ENCODE data around the gene SLC35G3. TPM values are rescaled to one million over a fixed set of nuclear protein-coding genes. Genes with fewer than 3 reads are reported as not detected.
"Not testable (repeated sequence)": the region's sequence is repeated elsewhere in the genome, so short reads cannot be mapped to it uniquely, and the experiment has no call there.

SLC35G3 gene
- total RNA-seq, 4 donors from 2014 or later = not detected

DNA sequence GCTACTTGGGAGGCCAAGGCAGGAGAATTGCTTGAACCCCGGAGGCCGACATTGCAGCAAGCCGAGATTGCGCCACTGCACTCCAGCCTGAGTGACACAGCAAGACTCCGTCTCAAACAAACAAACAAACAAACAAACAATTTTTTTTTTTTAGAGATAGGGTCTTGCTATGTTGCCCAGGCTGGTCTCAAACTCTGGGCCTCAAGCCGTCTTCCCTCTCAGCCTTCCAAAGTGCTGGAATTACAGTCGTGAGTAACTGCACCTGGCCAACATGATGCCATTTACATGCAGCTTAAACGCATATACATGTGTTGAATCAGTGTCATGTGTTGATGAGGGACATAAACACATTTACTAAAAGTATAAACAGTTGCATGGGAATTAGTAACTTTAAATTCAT is 46.7 kb upstream of the SLC35G3 start:
- Histone ChIP-seq H3K9me3 (no peaks in the 10 kb centered on the region), H3K4me3 (peak overlapping the region in 2 of 4 donors; percentile 69 to 84), H3K4me1 (peaks cover 0 to 20% (median 3%) of the 10 kb centered on the region in 4 donors), H3K27ac (peak overlapping the region in 2 of 4 donors; percentile 42 to 91), H3K36me3 (no peaks in the 10 kb centered on the region), H3K27me3 (no peaks in the 10 kb centered on the region)
- TF ChIP-seq CTCF (IDR thresholded peaks at IDR 0.05) = no peak
- DNase-seq = no peak

DNA sequence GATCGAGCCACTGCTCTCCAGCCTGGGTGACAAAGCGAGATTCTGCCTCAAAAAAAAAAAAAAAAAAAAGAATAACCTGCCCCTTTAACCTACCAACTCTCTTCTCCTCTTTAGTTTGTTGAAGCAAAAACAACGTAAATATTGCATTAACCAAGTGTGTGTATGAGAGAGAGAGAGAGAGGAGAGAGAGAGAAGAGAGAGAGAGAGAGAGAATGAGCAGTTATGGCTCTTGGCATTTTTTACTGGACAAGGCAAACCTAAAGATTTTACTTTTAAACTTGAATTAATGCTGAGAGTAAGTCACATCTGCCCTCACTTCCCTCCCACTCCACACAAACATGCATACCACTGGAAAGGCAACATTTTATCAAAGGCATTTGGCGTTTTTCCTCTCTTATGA is 45.6 kb upstream of the SLC35G3 start:
- peaks cover 0 to 18% (median 3%) of the 10 kb centered on the region in 4 donors for H3K4me1 ChIP-seq
- peak overlapping the region in 1 of 4 donors; percentile 57 for H3K27ac ChIP-seq
- no peaks in the 10 kb centered on the region for H3K36me3 ChIP-seq
- no peak for DNase-seq
- no peak overlapping the region for H3K4me3 ChIP-seq
- H3K9me3 ChIP-seq = no peaks in the 10 kb centered on the region
- H3K27me3 ChIP-seq = no peaks in the 10 kb centered on the region
- no peak for TF ChIP-seq CTCF (IDR thresholded peaks at IDR 0.05)
- no peak for TF ChIP-seq POLR2A (IDR thresholded peaks at IDR 0.05)

GRCh38 chr17:35238821-35239220 is 44.6 kb upstream of the SLC35G3 start:
- DNase-seq = no peak
- Histone ChIP-seq H3K27me3 (no peaks in the 10 kb centered on the region), H3K36me3 (no peaks in the 10 kb centered on the region), H3K4me1 (peaks cover 0 to 9% (median 2%) of the 10 kb centered on the region in 4 donors), H3K4me3 (no peak overlapping the region), H3K9me3 (no peaks in the 10 kb centered on the region), H3K27ac (peak overlapping the region in 1 of 4 donors; percentile 57)
- TF ChIP-seq POLR2A (IDR thresholded peaks at IDR 0.05) (no peak), CTCF (IDR thresholded peaks at IDR 0.05) (no peak)

DNA sequence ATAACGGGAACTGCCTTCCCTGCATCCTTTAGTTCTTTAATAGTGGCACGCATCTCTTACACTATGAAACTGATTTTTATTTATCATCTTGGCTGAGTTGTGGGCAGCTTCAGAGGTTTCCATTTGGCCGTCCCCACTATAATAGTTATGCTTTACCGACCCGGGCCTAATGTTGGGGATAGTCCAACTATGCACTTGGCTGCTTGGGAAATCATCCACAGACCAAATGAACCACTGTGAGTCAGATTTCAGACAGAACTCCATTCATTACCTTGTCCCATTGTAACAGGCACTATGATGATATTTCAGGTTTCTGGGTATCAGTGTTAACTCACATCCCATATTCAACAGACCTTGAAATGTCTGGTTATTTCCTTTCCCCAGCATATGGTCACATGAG is 42.6 kb upstream of the SLC35G3 start:
- H3K36me3 ChIP-seq = no peaks in the 10 kb centered on the region
- H3K4me3 ChIP-seq = no peak overlapping the region
- DNase-seq = no peak
- H3K27ac ChIP-seq = no peak overlapping the region
- TF ChIP-seq CTCF (IDR thresholded peaks at IDR 0.05) (no peak), POLR2A (IDR thresholded peaks at IDR 0.05) (no peak)
- peaks cover 0 to 6% (median under 1%) of the 10 kb centered on the region in 4 donors for H3K4me1 ChIP-seq
- H3K27me3 ChIP-seq = no peaks in the 10 kb centered on the region
- no peaks in the 10 kb centered on the region for H3K9me3 ChIP-seq

GRCh38 chr17:35235917-35236316 is 41.7 kb upstream of the SLC35G3 start:
- H3K9me3 ChIP-seq = no peaks in the 10 kb centered on the region
- no peak overlapping the region for H3K4me3 ChIP-seq
- no peaks in the 10 kb centered on the region for H3K4me1 ChIP-seq
- H3K36me3 ChIP-seq = no peaks in the 10 kb centered on the region
- no peaks in the 10 kb centered on the region for H3K27me3 ChIP-seq
- no peak overlapping the region for H3K27ac ChIP-seq
- TF ChIP-seq POLR2A (IDR thresholded peaks at IDR 0.05) (no peak), CTCF (IDR thresholded peaks at IDR 0.05) (no peak)
- DNase-seq = no peak

GRCh38 chr17:35235289-35235688 is 41.1 kb upstream of the SLC35G3 start:
- no peak for DNase-seq
- TF ChIP-seq CTCF (IDR thresholded peaks at IDR 0.05) (no peak), POLR2A (IDR thresholded peaks at IDR 0.05) (no peak)
- Histone ChIP-seq H3K4me1 (no peaks in the 10 kb centered on the region), H3K9me3 (no peaks in the 10 kb centered on the region), H3K36me3 (no peaks in the 10 kb centered on the region), H3K27me3 (no peaks in the 10 kb centered on the region), H3K4me3 (no peak overlapping the region), H3K27ac (no peak overlapping the region)

- H3K4me1 ChIP-seq, DNase-seq, H3K27ac ChIP-seq: not testable (repeated sequence)
Observed at GRCh38 chr17:35234315-35234714, 40.1 kb upstream of the SLC35G3 start.

More at GRCh38 chr17:35234315-35234714, 40.1 kb upstream of the SLC35G3 start:
- H3K27me3 ChIP-seq, H3K9me3 ChIP-seq, H3K36me3 ChIP-seq, H3K4me3 ChIP-seq: not testable (repeated sequence)

All from Peyer's patch (tissue), 4 donors.